ENCODE measurements around the gene ADGRG6.

Gene ADGRG6

GRCh38 chr6:142292166-142292924, 9.5 kb upstream of the ADGRG6 start:
- no peak for DNase-seq

GRCh38 chr6:142293121-142293520, 8.7 kb upstream of the ADGRG6 start:
- DNase-seq = no peak

GRCh38 chr6:142294679-142295078, 7.1 kb upstream of the ADGRG6 start:
- no peak for DNase-seq

- no peak for DNase-seq
Measured at GRCh38 chr6:142296975-142297604, 4.7 kb upstream of the ADGRG6 start.

GRCh38 chr6:142297605-142297995, 4.2 kb upstream of the ADGRG6 start:
- DNase-seq = no peak

- DNase-seq = no peak
Measured at GRCh38 chr6:142297996-142298753, 3.6 kb upstream of the ADGRG6 start.

- DNase-seq = no peak
Measured at GRCh38 chr6:142300302-142300701, 1.5 kb upstream of the ADGRG6 start.

- DNase-seq = no peak
Measured at GRCh38 chr6:142300758-142301650, 803 bp upstream of the ADGRG6 start.

GRCh38 chr6:142302421-142303175, 791 bp downstream of the ADGRG6 start:
- no peak for DNase-seq

GRCh38 chr6:142303176-142303533, 1.3 kb downstream of the ADGRG6 start:
- DNase-seq = no peak

GRCh38 chr6:142304241-142304640, 2.4 kb downstream of the ADGRG6 start:
- no peak for DNase-seq

GRCh38 chr6:142306736-142307135, 4.9 kb downstream of the ADGRG6 start:
- no peak for DNase-seq

GRCh38 chr6:142307963-142308748, 6.3 kb downstream of the ADGRG6 start:
- DNase-seq = no peak

- DNase-seq = no peak
Measured at GRCh38 chr6:142309426-142309825, 7.6 kb downstream of the ADGRG6 start.

- no peak for DNase-seq
Measured at GRCh38 chr6:142313284-142313683, 11.5 kb downstream of the ADGRG6 start.

GRCh38 chr6:142316791-142317368, 15.1 kb downstream of the ADGRG6 start:
- no peak for DNase-seq

GRCh38 chr6:142318714-142319113, 16.9 kb downstream of the ADGRG6 start:
- no peak for DNase-seq

GRCh38 chr6:142320366-142320765, 18.6 kb downstream of the ADGRG6 start:
- no peak for DNase-seq

GRCh38 chr6:142321451-142321850, 19.6 kb downstream of the ADGRG6 start:
- DNase-seq = no peak

GRCh38 chr6:142322066-142322465, 20.3 kb downstream of the ADGRG6 start:
- DNase-seq = no peak

All from NCI-H146 (cell line).